HG03108 (cell line): ENCODE results near the gene KCNJ14.
A peak's percentile ranks its signal among the peaks of the same experiment; 100 is the strongest.

Source experiments
- ATAC-seq: cut with Tn5 transposase; IDR thresholded peaks from one replicate; pipeline ENCODE4 v1.9.1; 2021; ENCODE audit warnings: moderate library complexity; ENCODE audit not compliant: unreplicated experiment

KCNJ14 gene

GRCh38 chr19:48455171-48455907, at the start of gene KCNJ14:
KCNJ14 (plus strand) TSS chr19:48455574; CDS start chr19:48461725, 6,151 bp downstream.
- ATAC-seq, result no peak

DNA sequence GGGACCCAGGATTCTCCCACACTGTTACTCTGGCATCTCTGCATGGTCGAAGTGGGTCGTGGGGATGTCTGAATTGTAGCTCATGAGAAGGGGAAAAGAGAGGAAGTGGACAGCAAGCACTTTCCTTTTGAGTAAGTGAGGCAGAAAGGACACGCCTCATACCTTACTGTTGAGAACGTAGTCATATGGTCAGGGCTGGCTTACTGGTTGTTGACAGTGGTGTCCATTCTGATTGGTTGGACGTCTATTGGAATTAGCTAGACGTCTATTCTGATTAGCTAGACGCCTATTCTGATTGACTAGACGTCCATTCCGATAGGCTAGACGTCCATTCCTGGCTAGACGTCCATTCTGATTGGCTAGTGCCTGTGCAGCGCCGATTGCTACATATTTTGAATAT, 49.5 kb upstream of the KCNJ14 start:
- no peak for ATAC-seq

GRCh38 chr19:48413879-48414587, 41.3 kb upstream of the KCNJ14 start:
- no peak for ATAC-seq

DNA sequence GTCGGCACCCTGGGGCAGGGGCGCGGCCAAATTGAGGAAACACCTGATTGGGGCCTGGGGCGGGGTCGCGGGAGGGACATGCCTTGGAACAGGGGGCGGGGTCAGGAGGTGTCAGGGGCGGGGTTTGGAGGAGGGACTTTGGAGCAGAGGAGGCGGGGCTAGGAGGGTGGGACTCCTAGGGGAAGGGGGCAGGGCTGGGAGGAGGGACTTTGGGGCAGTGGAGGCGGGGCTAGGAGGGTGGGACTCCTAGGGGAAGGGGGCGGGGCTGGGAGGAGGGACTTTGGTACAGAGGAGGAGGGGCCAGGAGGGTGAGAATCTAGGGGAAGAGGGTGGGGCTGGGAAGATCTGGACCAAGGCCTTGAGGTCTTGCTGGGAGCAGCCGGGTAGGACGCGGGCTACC, 40.0 kb upstream of the KCNJ14 start:
- no peak for ATAC-seq

DNA sequence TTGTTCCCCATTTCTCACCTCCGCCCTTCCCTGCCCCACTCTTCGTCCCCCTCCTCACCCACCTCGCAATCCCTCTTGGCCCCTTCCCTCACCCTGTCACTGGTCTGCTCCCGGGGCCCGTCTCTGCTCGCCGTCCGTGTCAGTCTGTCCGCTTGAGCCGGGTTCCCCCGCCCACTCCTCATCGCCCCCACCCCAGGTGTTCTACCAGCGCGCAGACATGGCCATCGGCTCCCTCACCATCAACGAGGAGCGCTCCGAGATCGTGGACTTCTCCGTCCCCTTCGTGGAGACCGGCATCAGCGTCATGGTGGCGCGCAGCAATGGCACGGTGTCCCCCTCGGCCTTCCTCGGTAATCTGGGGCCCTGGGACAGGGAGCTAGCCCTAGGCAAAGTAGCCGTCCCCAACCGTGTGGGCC, 39.6 kb upstream of the KCNJ14 start:
- no peak for ATAC-seq

- no peak for ATAC-seq
These were observed 38.0 kb upstream of the KCNJ14 start for GRCh38 chr19:48417421-48417820.

DNA sequence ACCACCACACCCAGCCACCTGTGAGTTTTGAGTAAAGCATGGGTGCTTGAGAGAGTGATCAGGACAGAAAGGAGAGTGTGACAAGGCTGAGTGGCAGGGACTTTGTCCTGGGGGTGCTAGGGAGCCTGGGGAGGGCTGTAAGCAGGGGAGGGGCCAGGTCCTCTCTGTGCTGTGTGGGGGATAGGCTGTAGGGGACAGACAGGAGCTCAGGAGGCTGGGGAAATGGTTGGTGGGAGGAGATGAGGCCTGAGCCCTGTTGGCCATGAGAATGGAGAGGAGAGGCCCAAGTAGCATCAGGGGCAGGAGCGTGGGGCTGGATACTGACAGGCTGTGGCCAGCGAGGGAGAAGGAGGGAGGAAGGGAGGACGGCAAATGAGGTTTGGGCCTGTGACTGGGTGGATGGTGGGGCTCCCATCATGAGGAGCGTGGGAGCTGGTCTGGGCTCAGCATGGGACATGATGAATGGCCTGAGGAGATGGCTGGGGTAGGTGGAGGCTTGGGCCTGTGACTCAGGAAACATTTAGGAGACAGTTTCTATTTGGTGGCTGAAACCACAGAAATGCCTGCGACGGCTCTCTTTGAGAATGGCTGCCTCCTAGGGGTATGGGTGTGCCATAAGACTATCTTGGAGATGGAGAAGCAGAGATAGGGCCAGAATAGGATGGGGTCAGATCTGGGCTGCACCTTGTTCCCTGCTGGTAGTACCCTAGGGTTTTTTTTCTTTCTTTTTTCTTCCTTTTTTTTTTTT, 36.9 kb upstream of the KCNJ14 start:
- ATAC-seq, result no peak

DNA sequence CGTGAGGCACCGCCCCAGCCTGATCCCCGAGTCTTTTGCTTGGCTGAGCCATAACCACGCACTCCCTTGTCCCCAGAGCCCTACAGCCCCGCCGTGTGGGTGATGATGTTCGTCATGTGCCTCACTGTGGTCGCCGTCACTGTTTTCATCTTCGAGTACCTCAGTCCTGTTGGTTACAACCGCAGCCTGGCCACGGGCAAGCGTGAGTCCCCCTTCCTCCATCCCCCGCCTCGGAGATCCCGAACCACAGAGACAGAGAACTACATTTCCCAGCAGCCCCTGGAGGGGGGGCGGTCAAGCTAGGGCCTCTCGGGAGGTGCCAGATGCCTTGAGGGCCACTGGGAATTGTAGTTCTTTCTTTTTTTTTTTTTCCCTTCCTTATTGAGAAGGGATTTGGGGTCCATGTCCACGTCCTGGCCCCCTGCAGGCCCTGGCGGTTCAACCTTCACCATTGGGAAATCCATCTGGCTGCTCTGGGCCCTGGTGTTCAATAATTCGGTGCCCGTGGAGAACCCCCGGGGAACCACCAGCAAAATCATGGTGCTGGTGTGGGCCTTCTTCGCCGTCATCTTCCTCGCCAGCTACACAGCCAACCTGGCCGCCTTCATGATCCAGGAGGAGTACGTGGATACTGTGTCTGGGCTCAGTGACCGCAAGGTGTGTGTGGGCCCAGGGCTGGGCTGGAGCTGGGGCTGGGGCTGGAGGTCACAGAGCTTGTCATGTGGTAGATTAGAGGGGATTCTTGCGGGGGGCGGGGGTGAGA, 36.0 kb upstream of the KCNJ14 start:
- ATAC-seq, result peak; percentile 58

DNA sequence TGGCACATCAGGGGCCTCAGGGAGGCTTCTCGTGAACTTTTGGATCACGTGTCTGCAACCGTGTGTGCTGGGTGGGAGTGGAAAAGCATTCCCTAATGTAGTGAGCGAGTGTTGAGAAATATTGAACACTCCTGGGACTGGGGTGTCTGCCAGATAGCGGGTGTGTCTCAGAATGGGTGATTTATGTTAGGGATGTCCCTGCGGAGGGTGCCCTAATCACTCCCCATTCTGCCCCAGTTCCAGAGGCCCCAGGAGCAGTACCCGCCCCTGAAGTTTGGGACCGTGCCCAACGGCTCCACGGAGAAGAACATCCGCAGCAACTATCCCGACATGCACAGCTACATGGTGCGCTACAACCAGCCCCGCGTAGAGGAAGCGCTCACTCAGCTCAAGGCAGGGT, 33.8 kb upstream of the KCNJ14 start:
- no peak for ATAC-seq

DNA sequence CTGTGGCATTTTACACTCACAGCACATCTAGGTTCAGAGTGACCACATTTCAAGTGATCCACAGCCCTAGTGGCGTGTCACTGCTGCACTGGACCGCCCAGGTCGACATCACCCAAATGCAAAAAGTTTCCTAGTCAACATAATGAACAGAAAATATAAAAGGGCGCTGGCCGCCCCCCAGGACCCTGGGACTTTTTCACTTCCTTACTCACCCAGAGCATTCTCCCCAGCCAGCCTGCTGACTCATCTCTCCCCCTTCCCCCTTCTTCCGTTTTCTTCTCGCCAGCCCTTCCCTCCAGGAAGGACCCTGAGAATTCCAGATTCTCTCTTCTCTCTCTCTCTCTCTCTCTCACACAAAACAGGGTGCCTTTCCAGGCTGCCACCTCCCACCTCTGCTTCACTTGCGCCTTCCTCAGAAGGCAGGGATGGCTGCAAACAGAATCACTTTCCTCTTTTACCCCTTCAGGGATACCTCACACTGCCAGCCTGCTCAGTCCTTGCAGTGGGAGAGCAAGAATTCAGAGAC, 30.6 kb upstream of the KCNJ14 start:
- ATAC-seq, result no peak

DNA sequence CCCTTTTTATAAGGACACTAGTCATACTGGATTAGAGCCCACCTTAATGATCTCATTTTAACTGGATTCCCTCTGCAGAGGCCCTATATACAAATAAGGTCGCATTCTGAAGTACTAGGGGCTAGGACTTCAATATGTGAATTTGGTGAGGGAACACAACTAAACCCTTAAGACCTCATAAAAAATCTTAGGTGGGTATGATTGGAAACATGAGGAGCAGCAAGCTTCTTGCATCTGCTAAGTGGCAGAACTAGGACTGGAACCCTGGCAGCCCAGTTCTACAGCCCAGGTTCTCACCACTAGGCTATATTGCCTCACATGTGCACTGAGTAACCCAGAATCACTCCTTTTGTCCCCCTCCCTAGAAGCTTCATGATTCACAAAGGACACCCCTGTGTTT, 26.7 kb upstream of the KCNJ14 start:
- no peak for ATAC-seq

DNA sequence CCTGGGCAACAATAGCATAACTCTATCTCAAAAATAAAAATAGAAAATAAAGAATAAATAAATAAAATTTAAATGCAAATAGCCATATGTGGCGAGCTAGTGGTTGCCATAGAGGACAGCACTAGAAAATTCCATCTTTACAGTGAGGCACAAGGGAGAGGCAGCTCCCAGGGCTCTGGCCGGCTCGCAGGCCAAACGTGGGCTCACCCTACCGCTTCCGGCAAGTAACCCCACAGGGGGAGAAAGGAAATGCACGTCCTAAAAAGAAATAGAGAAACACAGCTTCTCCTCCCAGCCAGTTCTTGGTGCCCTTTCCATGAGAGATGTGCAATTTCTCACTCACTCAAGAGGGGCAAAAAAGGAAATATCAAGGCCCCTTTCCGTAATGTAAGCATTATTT, 22.0 kb upstream of the KCNJ14 start:
- no peak for ATAC-seq

GRCh38 chr19:48436586-48436985, 18.8 kb upstream of the KCNJ14 start:
- no peak for ATAC-seq

DNA sequence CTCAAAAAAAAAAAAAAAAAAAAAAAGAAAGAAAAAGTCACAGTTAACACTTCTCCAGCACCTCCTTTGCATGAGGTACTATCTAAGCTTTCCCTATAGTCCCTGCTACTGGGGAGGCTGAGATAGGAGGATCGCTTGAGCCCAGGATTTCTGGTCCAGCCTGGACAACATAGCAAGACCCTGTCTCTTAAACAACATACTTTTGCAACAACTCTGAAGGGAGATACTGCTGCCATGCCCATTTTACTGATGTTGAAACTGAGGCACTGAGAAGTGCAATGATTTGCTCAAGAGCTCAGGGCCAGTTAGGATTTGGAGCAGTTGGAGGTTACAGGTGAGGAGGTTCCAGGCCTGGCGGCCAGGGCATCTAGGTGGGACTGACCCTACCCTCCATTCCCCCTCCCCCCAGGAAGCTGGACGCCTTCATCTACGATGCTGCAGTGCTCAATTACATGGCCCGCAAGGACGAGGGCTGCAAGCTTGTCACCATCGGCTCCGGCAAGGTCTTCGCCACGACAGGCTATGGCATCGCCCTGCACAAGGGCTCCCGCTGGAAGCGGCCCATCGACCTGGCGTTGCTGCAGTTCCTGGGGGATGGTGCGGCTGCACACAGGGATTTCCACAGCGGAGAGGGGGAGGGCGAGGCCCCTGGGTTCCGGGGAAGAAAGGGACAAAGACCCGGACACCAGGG, 13.9 kb upstream of the KCNJ14 start:
- no peak for ATAC-seq

GRCh38 chr19:48442116-48443035, 13.0 kb upstream of the KCNJ14 start:
- ATAC-seq, result no peak

- no peak for ATAC-seq
These were observed 12.1 kb upstream of the KCNJ14 start for GRCh38 chr19:48443256-48443655.

DNA sequence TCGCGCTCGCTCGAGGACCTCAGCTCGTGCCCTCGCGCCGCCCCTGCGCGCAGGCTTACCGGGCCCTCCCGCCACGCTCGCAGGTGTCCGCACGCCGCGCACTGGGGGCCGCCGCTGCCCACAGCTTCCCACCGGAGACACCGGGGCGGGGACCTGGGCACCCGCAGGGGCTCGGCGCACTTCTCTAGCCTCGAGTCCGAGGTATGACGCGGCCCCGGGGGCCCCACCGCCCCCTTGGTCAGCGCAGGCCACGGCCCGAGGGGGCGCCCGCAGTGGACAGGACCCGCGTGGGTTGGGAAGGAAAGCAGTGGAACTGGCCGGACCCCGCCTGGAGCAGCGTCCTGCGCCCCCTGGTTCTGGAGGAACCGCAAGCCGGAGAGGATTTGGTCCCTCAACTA, 11.6 kb upstream of the KCNJ14 start:
- no peak for ATAC-seq

- no peak for ATAC-seq
These were observed 11.0 kb upstream of the KCNJ14 start for GRCh38 chr19:48444129-48444935.

DNA sequence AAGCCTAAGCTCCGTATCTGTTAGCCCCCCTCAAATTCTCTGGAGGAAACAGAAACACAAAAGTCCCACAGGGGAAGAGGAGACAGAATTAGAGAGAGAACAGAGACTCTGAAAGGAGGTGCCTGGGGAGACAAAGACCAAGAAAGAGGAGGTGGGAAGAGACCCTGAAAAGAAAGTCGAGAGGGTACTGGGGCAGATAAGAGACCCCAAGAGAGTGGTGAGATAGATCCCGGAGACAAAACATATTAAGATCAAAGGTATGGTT, 10.5 kb upstream of the KCNJ14 start:
- no peak for ATAC-seq
